ENCODE measurements around the gene HSPA12B. TPM values are rescaled to one million over a fixed set of nuclear protein-coding genes. Genes with fewer than 3 reads are reported as not detected.
A peak's percentile ranks its signal among the peaks of the same experiment; 100 is the strongest.

HSPA12B gene
- total RNA-seq, 1 experiment from 2014 or later: not detected

DNA sequence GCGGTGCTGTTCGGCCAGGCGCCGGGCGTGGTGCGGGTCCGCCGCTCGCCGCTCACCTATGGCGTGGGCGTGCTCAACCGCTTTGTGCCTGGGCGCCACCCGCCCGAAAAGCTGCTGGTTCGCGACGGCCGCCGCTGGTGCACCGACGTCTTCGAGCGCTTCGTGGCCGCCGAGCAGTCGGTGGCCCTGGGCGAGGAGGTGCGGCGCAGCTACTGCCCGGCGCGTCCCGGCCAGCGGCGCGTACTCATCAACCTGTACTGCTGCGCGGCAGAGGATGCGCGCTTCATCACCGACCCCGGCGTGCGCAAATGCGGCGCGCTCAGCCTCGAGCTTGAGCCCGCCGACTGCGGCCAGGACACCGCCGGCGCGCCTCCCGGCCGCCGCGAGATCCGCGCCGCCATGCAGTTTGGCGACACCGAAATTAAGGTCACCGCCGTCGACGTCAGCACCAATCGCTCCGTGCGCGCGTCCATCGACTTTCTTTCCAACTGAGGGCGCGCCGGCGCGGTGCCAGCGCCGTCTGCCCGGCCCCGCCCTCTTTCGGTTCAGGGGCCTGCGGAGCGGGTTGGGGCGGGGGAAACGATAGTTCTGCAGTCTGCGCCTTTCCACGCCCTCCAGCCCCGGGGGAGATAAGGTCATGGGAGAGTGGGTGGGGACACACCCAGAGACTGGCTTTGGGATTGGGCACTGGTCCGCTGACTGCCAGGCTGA, 19.3 kb downstream of the HSPA12B start:
- H3K4me3 ChIP-seq: no peak overlapping the region
- H3K36me3 ChIP-seq: no peaks in the 10 kb centered on the region
- DNase-seq (ENCODE audit: low read depth in 1 of 2, low spot score in 2 of 2): no peak
- H3K9me3 ChIP-seq (replicated peaks): no peaks in the 10 kb centered on the region
- H3K27ac ChIP-seq: no peak overlapping the region
- no peaks in the 10 kb centered on the region for H3K4me1 ChIP-seq (replicated peaks)
- H3K27me3 ChIP-seq (replicated peaks): no peaks in the 10 kb centered on the region

DNA sequence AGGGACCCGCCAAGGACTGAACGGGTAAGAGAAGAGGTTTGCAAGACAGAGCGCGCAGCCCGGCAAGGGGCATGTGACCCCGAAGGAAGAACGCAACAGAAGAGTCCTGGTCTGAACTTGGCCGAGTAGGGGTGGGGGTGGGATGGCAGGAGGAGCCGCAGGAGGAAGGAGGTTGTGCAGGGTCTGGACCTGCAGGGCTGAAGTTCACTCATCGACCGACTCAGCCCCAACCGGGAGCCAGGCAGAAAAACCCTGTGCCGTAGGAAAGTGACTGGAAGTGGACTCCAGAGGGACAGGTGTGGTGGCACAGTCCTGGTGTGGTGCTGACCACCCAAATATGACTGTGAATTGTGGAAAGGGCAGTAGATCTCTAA, 19.9 kb downstream of the HSPA12B start:
- H3K27me3 ChIP-seq (replicated peaks): no peaks in the 10 kb centered on the region
- H3K27ac ChIP-seq: no peak overlapping the region
- H3K36me3 ChIP-seq: no peaks in the 10 kb centered on the region
- no peak for DNase-seq (ENCODE audit: low read depth in 1 of 2, low spot score in 2 of 2)
- H3K9me3 ChIP-seq (replicated peaks): no peaks in the 10 kb centered on the region
- H3K4me3 ChIP-seq: no peak overlapping the region
- H3K4me1 ChIP-seq (replicated peaks): no peaks in the 10 kb centered on the region

- no peak overlapping the region for H3K4me3 ChIP-seq
- no peak overlapping the region for H3K27ac ChIP-seq
- H3K27me3 ChIP-seq (replicated peaks): no peaks in the 10 kb centered on the region
- no peaks in the 10 kb centered on the region for H3K4me1 ChIP-seq (replicated peaks)
- peaks cover 4% of the 10 kb centered on the region; the same call in 1 of the 2 replicates for H3K36me3 ChIP-seq
- DNase-seq (ENCODE audit: low read depth in 1 of 2, low spot score in 2 of 2): peak in 1 of 2 experiments; percentile 32
- no peaks in the 10 kb centered on the region for H3K9me3 ChIP-seq (replicated peaks)
Observed at GRCh38 chr20:3753098-3753497, 20.6 kb downstream of the HSPA12B start.

DNA sequence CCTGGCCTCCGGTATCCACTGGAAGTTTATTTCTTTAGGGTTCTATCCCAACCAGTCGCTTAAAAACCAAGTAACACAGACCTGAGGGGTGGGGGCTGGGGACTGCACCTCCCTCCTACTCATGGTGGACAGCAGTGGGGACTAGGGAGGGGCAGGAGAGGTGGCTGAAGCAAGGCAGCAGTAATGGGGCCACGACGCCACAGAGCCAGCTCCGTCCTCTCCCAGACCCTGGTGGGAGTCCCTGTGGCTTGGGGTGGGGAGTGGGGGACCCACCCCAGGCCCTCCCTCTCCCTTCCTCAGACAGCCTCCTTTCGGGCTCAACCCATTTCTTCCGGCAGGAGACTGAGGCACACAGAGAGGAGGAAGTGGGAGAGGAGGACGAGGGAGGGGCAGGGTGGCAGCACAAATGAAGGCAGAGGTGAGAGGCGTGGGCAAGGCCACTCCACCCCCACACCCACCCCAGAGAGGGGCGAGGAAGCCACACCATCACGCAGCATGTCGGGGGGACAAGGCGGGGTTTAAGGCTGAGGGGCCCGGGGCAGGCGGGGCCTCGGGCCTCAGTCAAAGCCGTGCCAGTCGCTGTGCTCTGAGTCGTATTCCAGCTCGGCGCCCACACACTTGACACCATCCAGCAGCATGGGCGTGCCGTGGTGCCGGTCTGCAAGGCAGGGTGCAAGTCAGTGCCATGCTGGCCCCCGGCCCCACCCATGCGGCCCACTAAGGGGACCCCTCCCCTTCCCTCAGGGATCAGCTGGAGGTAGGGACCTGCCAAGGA, 21.2 kb downstream of the HSPA12B start:
- Histone ChIP-seq H3K36me3 (peaks cover 6% of the 10 kb centered on the region; the same call in 1 of the 2 replicates), H3K27me3 (replicated peaks) (no peaks in the 10 kb centered on the region), H3K9me3 (replicated peaks) (no peaks in the 10 kb centered on the region), H3K4me3 (no peak overlapping the region), H3K27ac (no peak overlapping the region), H3K4me1 (replicated peaks) (no peaks in the 10 kb centered on the region)
- DNase-seq (ENCODE audit: low read depth in 1 of 2, low spot score in 2 of 2): no peak

- Histone ChIP-seq H3K27me3 (replicated peaks) (no peaks in the 10 kb centered on the region), H3K4me3 (no peak overlapping the region), H3K4me1 (replicated peaks) (no peaks in the 10 kb centered on the region), H3K27ac (no peak overlapping the region), H3K36me3 (peaks cover 6% of the 10 kb centered on the region; the same call in 1 of the 2 replicates), H3K9me3 (replicated peaks) (no peaks in the 10 kb centered on the region)
- no peak for DNase-seq (ENCODE audit: low read depth in 1 of 2, low spot score in 2 of 2)
Observed at GRCh38 chr20:3754276-3754630, 21.8 kb downstream of the HSPA12B start.

GRCh38 chr20:3755269-3755668, 22.8 kb downstream of the HSPA12B start:
- Histone ChIP-seq H3K4me3 (no peak overlapping the region), H3K27me3 (replicated peaks) (no peaks in the 10 kb centered on the region), H3K4me1 (replicated peaks) (no peaks in the 10 kb centered on the region), H3K36me3 (peaks cover 6% of the 10 kb centered on the region; the same call in 1 of the 2 replicates), H3K27ac (no peak overlapping the region), H3K9me3 (replicated peaks) (no peaks in the 10 kb centered on the region)
- DNase-seq (ENCODE audit: low read depth in 1 of 2, low spot score in 2 of 2): no peak

- Histone ChIP-seq H3K27me3 (replicated peaks) (no peaks in the 10 kb centered on the region), H3K9me3 (replicated peaks) (no peaks in the 10 kb centered on the region), H3K27ac (no peak overlapping the region), H3K4me1 (replicated peaks) (no peaks in the 10 kb centered on the region), H3K36me3 (peaks cover 6% of the 10 kb centered on the region; the same call in 1 of the 2 replicates), H3K4me3 (no peak overlapping the region)
- DNase-seq (ENCODE audit: low read depth in 1 of 2, low spot score in 2 of 2): no peak
Observed at GRCh38 chr20:3755814-3756480, 23.5 kb downstream of the HSPA12B start.

GRCh38 chr20:3757268-3757667, 24.8 kb downstream of the HSPA12B start:
- Histone ChIP-seq H3K9me3 (replicated peaks) (no peaks in the 10 kb centered on the region), H3K27ac (no peak overlapping the region), H3K36me3 (peaks cover 6% of the 10 kb centered on the region; the same call in 1 of the 2 replicates), H3K27me3 (replicated peaks) (no peaks in the 10 kb centered on the region), H3K4me1 (replicated peaks) (no peaks in the 10 kb centered on the region), H3K4me3 (no peak overlapping the region)
- no peak for DNase-seq (ENCODE audit: low read depth in 1 of 2, low spot score in 2 of 2)

DNA sequence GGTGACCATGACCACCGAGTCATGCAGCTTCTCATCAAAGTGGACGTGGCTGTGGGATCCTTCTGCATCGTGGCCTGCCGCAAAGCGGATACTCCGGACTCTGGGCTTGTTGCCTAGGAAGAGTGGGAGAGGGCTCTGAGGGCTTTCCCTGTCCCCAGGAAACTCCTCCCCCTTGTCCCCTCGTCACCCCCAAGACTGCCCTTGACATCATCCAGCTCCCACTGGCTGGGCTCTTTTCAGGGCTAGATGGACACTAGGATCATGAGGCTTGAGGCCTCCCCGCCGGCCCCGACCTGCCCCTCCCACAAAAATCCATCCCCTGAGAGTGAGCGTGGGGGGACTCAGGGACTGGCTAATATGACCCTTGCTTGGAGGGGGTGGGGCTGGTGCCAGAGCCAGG, 26.1 kb downstream of the HSPA12B start:
- no peak for DNase-seq (ENCODE audit: low read depth in 1 of 2, low spot score in 2 of 2)
- H3K4me3 ChIP-seq: no peak overlapping the region
- H3K27ac ChIP-seq: no peak overlapping the region
- no peaks in the 10 kb centered on the region for H3K27me3 ChIP-seq (replicated peaks)
- H3K36me3 ChIP-seq: peaks cover 6% of the 10 kb centered on the region; the same call in 1 of the 2 replicates
- H3K9me3 ChIP-seq (replicated peaks): no peaks in the 10 kb centered on the region
- no peaks in the 10 kb centered on the region for H3K4me1 ChIP-seq (replicated peaks)

DNA sequence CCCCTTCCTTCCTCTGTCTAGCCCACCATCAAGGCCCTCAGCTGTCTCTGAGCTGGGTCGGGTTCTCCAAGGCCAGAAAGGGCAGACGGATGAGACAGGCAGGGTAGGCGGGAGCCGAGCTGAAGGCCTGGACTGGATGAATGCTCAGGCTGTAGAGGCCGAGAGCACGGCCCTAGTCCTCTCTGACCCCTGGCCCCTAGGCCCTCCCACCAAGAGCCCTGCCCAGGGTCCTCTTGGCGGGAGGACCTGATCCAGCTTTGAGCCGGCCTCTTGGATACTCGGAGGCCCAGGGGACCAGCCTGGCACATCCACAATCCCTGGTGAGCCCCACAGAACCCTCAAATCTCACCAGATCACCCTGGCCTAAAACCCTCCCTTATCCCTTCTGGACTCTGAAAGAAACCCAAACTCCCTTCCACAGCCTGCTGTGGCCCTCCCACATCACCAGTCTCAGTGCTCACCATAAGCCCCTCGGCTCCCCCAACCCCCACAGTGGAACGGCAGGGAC, 26.9 kb downstream of the HSPA12B start:
- no peak for DNase-seq (ENCODE audit: low read depth in 1 of 2, low spot score in 2 of 2)
- Histone ChIP-seq H3K9me3 (replicated peaks) (no peaks in the 10 kb centered on the region), H3K27ac (no peak overlapping the region), H3K27me3 (replicated peaks) (no peaks in the 10 kb centered on the region), H3K4me3 (no peak overlapping the region), H3K4me1 (replicated peaks) (no peaks in the 10 kb centered on the region), H3K36me3 (peaks cover 6% of the 10 kb centered on the region; the same call in 1 of the 2 replicates)

- no peak for DNase-seq (ENCODE audit: low read depth in 1 of 2, low spot score in 2 of 2)
- Histone ChIP-seq H3K9me3 (replicated peaks) (no peaks in the 10 kb centered on the region), H3K36me3 (peaks cover 6% of the 10 kb centered on the region; the same call in 1 of the 2 replicates), H3K4me1 (replicated peaks) (no peaks in the 10 kb centered on the region), H3K27ac (no peak overlapping the region), H3K27me3 (replicated peaks) (no peaks in the 10 kb centered on the region), H3K4me3 (no peak overlapping the region)
Observed at GRCh38 chr20:3759884-3760283, 27.4 kb downstream of the HSPA12B start.

GRCh38 chr20:3760655-3761348, 28.3 kb downstream of the HSPA12B start:
- Histone ChIP-seq H3K27ac (no peak overlapping the region), H3K36me3 (peaks cover 6% of the 10 kb centered on the region; the same call in 1 of the 2 replicates), H3K9me3 (replicated peaks) (no peaks in the 10 kb centered on the region), H3K27me3 (replicated peaks) (no peaks in the 10 kb centered on the region), H3K4me3 (no peak overlapping the region), H3K4me1 (replicated peaks) (no peaks in the 10 kb centered on the region)
- DNase-seq (ENCODE audit: low read depth in 1 of 2, low spot score in 2 of 2): no peak

Measured in SJSA1 (cell line).